ENCODE results near the gene LRMDA. TPM values are rescaled to one million over a fixed set of nuclear protein-coding genes. Genes with fewer than 3 reads are reported as not detected.

LRMDA gene
- total RNA-seq, 2 donors from 2014 or later = not detected

- ATAC-seq (no peak), DNase-seq (ENCODE audit: low spot score in 2 of 2) (no peak)
- Mint-ChIP-seq H3K9me3 (no peaks in the 10 kb centered on the region), H3K27ac (no peak overlapping the region), H3K36me3 (no peaks in the 10 kb centered on the region)
Observed at GRCh38 chr10:75677541-75677940, 246.1 kb downstream of the LRMDA start.

GRCh38 chr10:75678527-75678926, 247.1 kb downstream of the LRMDA start:
- DNase-seq (ENCODE audit: low spot score in 2 of 2) = no peak
- Mint-ChIP-seq H3K9me3 (no peaks in the 10 kb centered on the region), H3K27ac (no peak overlapping the region), H3K36me3 (no peaks in the 10 kb centered on the region)
- ATAC-seq = no peak

- Mint-ChIP-seq H3K27ac (no peak overlapping the region), H3K36me3 (no peaks in the 10 kb centered on the region), H3K9me3 (no peaks in the 10 kb centered on the region)
- DNase-seq (ENCODE audit: low spot score in 2 of 2) (no peak), ATAC-seq (no peak)
Observed at GRCh38 chr10:75679536-75679935, 248.1 kb downstream of the LRMDA start.

- Mint-ChIP-seq H3K9me3 (no peaks in the 10 kb centered on the region), H3K27ac (no peak overlapping the region), H3K36me3 (no peaks in the 10 kb centered on the region)
- no peak for ATAC-seq
- no peak for DNase-seq (ENCODE audit: low spot score in 2 of 2)
Observed at GRCh38 chr10:75681334-75681733, 249.9 kb downstream of the LRMDA start.

GRCh38 chr10:75682649-75683557, 251.5 kb downstream of the LRMDA start:
- H3K9me3 Mint-ChIP-seq = peaks cover 5 to 8% of the 10 kb centered on the region in 2 donors
- ATAC-seq = no peak
- no peaks in the 10 kb centered on the region for H3K36me3 Mint-ChIP-seq
- no peak overlapping the region for H3K27ac Mint-ChIP-seq
- no peak for DNase-seq (ENCODE audit: low spot score in 2 of 2)

GRCh38 chr10:75685187-75685586, 253.8 kb downstream of the LRMDA start:
- no peak overlapping the region for H3K27ac Mint-ChIP-seq
- ATAC-seq = no peak
- H3K9me3 Mint-ChIP-seq = peaks cover 9 to 12% of the 10 kb centered on the region in 2 donors
- DNase-seq (ENCODE audit: low spot score in 2 of 2) = no peak
- H3K36me3 Mint-ChIP-seq = no peaks in the 10 kb centered on the region

- H3K36me3 Mint-ChIP-seq = no peaks in the 10 kb centered on the region
- H3K9me3 Mint-ChIP-seq = peaks cover 9 to 12% of the 10 kb centered on the region in 2 donors
- DNase-seq (ENCODE audit: low spot score in 2 of 2) (no peak), ATAC-seq (no peak)
- no peak overlapping the region for H3K27ac Mint-ChIP-seq
Observed at GRCh38 chr10:75688506-75689300, 257.3 kb downstream of the LRMDA start.

- ATAC-seq (no peak), DNase-seq (ENCODE audit: low spot score in 2 of 2) (no peak)
- H3K36me3 Mint-ChIP-seq = no peaks in the 10 kb centered on the region
- H3K9me3 Mint-ChIP-seq = no peaks in the 10 kb centered on the region
- H3K27ac Mint-ChIP-seq = no peak overlapping the region
Observed at GRCh38 chr10:75693489-75693888, 262.1 kb downstream of the LRMDA start.

- Mint-ChIP-seq H3K36me3 (no peaks in the 10 kb centered on the region), H3K27ac (no peak overlapping the region), H3K9me3 (no peaks in the 10 kb centered on the region)
- ATAC-seq (no peak), DNase-seq (ENCODE audit: low spot score in 2 of 2) (no peak)
Observed at GRCh38 chr10:75694269-75694668, 262.8 kb downstream of the LRMDA start.

GRCh38 chr10:75694790-75695189, 263.4 kb downstream of the LRMDA start:
- DNase-seq (ENCODE audit: low spot score in 2 of 2) (no peak), ATAC-seq (no peak)
- H3K9me3 Mint-ChIP-seq = no peaks in the 10 kb centered on the region
- H3K36me3 Mint-ChIP-seq = no peaks in the 10 kb centered on the region
- no peak overlapping the region for H3K27ac Mint-ChIP-seq

GRCh38 chr10:75695994-75696393, 264.6 kb downstream of the LRMDA start:
- no peaks in the 10 kb centered on the region for H3K36me3 Mint-ChIP-seq
- H3K9me3 Mint-ChIP-seq = no peaks in the 10 kb centered on the region
- ATAC-seq = no peak
- DNase-seq (ENCODE audit: low spot score in 2 of 2) = no peak
- H3K27ac Mint-ChIP-seq = no peak overlapping the region

GRCh38 chr10:75696536-75696935, 265.1 kb downstream of the LRMDA start:
- Mint-ChIP-seq H3K27ac (no peak overlapping the region), H3K36me3 (no peaks in the 10 kb centered on the region), H3K9me3 (no peaks in the 10 kb centered on the region)
- no peak for DNase-seq (ENCODE audit: low spot score in 2 of 2)
- ATAC-seq = no peak

GRCh38 chr10:75703191-75703854, 271.9 kb downstream of the LRMDA start:
- DNase-seq (ENCODE audit: low spot score in 2 of 2) = no peak
- Mint-ChIP-seq H3K27ac (no peak overlapping the region), H3K36me3 (no peaks in the 10 kb centered on the region), H3K9me3 (no peaks in the 10 kb centered on the region)
- no peak for ATAC-seq

- Mint-ChIP-seq H3K36me3 (no peaks in the 10 kb centered on the region), H3K27ac (no peak overlapping the region), H3K9me3 (no peaks in the 10 kb centered on the region)
- ATAC-seq (no peak), DNase-seq (ENCODE audit: low spot score in 2 of 2) (no peak)
Observed at GRCh38 chr10:75705426-75705825, 274.0 kb downstream of the LRMDA start.

- Mint-ChIP-seq H3K27ac (no peak overlapping the region), H3K9me3 (no peaks in the 10 kb centered on the region), H3K36me3 (no peaks in the 10 kb centered on the region)
- ATAC-seq (no peak), DNase-seq (ENCODE audit: low spot score in 2 of 2) (no peak)
Observed at GRCh38 chr10:75707080-75707840, 275.8 kb downstream of the LRMDA start.

- Mint-ChIP-seq H3K36me3 (no peaks in the 10 kb centered on the region), H3K9me3 (no peaks in the 10 kb centered on the region), H3K27ac (no peak overlapping the region)
- DNase-seq (ENCODE audit: low spot score in 2 of 2) (no peak), ATAC-seq (no peak)
Observed at GRCh38 chr10:75708060-75708459, 276.6 kb downstream of the LRMDA start.
